CD4-positive, alpha-beta memory T cell (primary cell): Measurements from ENCODE around the gene REC8. TPM values are rescaled to one million over a fixed set of nuclear protein-coding genes. Genes with fewer than 3 reads are reported as not detected.
"Not testable (repeated sequence)": the region's sequence is repeated elsewhere in the genome, so short reads cannot be mapped to it uniquely, and the experiment has no call there.

Experiments
- CTCF ChIA-PET: fragments of 350-600 bp; sonication (Branson Sonifier 250); formaldehyde crosslinking; loops from one replicate; lab custom pipeline; 2021; ENCODE audit warnings: inconsistent platforms; ENCODE audit not compliant: partially characterized antibody; lab: Charles Lee
- POLR2A ChIA-PET: fragments of 350-600 bp; sonication (Branson Sonifier 250); formaldehyde crosslinking; loops from one replicate; lab custom pipeline; 2021; ENCODE audit not compliant: partially characterized antibody; lab: Charles Lee
- DNase-seq, 5 donors: peaks; one replicate each; pipeline versions ENCODE4 v3.0.0 to v3.0.0-alpha.2; 2020 to 2022; ENCODE audit warnings: mixed read lengths in 1 of 5
- H3K27ac ChIP-seq: one replicate; pipeline ENCODE4 v1.7.0; 2013; ENCODE audit warnings: low read depth, low read length
- H3K27me3 ChIP-seq: 2 replicates; pipeline ENCODE4 v1.7.0; 2013; ENCODE audit warnings: mild to moderate bottlenecking, low read length, moderate library complexity; ENCODE audit not compliant: insufficient read depth
- H3K36me3 ChIP-seq: 2 replicates; pipeline ENCODE4 v1.7.0; 2013; ENCODE audit warnings: mild to moderate bottlenecking, low read length, moderate library complexity; ENCODE audit not compliant: insufficient read depth
- H3K4me1 ChIP-seq: 2 replicates; pipeline ENCODE4 v1.7.0; 2013; ENCODE audit warnings: mild to moderate bottlenecking, low read length, moderate library complexity; ENCODE audit not compliant: insufficient read depth
- H3K4me3 ChIP-seq, 2 donors: one replicate each; pipeline ENCODE4 v1.7.0; 2013; ENCODE audit warnings: low read length in 2 of 2, mild to moderate bottlenecking in 1 of 2
- H3K9me3 ChIP-seq, 2 donors: one replicate each; pipeline ENCODE4 v1.7.0; 2013; ENCODE audit warnings: low read length in 2 of 2, control low read depth in 1 of 2; ENCODE audit not compliant: control insufficient read depth in 1 of 2
- H3K27ac Mint-ChIP-seq, 7 donors: one replicate each; pipeline ENCODE4 v1.8.0; 2020 to 2021; ENCODE audit warnings: mixed read lengths in 7 of 7, mild to moderate bottlenecking in 6 of 7, inconsistent platforms in 3 of 7, moderate library complexity in 3 of 7
- H3K27me3 Mint-ChIP-seq, 2 donors: one replicate each; pipeline ENCODE4 v1.8.0; 2020 to 2021; ENCODE audit warnings: mixed read lengths in 2 of 2
- H3K36me3 Mint-ChIP-seq, 2 donors: one replicate each; pipeline ENCODE4 v1.8.0; 2020 to 2021; ENCODE audit warnings: mixed read lengths in 2 of 2, inconsistent platforms in 1 of 2, mild to moderate bottlenecking in 1 of 2
- H3K4me1 Mint-ChIP-seq, 4 donors: one replicate each; pipeline ENCODE4 v1.8.0; 2020 to 2021; ENCODE audit warnings: mixed read lengths in 4 of 4, mild to moderate bottlenecking in 1 of 4
- H3K4me3 Mint-ChIP-seq, 8 donors: one replicate each; pipeline ENCODE4 v1.8.0; 2020 to 2021; ENCODE audit warnings: mixed read lengths in 8 of 8, mild to moderate bottlenecking in 7 of 8, moderate library complexity in 6 of 8, inconsistent platforms in 3 of 8
- H3K9me3 Mint-ChIP-seq, 8 donors: one replicate each; pipeline ENCODE4 v1.8.0; 2020 to 2021; ENCODE audit warnings: mixed read lengths in 8 of 8, mild to moderate bottlenecking in 5 of 8, inconsistent platforms in 3 of 8, moderate library complexity in 1 of 8
- intact Hi-C: fragments of 100-400 bp; cut with micrococcal nuclease; formaldehyde crosslinking; loops from one replicate; pipeline ENCODE4 v1.15.1; 2023
- microRNA-seq: library from miRNA; unstranded; fragments of <30 nt; microRNA quantifications from one replicate; pipeline ENCODE4 v1.2.0, GENCODE V29; 2021; ENCODE audit warnings: borderline replicate concordance, borderline number of aligned reads, borderline microRNAs expressed, mixed read lengths
- polyA plus RNA-seq, 2 donors: library from polyadenylated mRNA; unstranded; fragments of 300-500 nt; fragmentation: Illumina TruSeq; gene quantifications; one replicate each; pipeline ENCODE4 v1.2.3, GENCODE V29; 2021
- total RNA-seq, 2 experiments: library from RNA; stranded (reverse); gene quantifications; one replicate each; pipeline ENCODE4 v1.2.3, GENCODE V29; 2021

REC8 gene
- total and polyA plus RNA-seq, 4 experiments from 2014 or later: 2.8 to 30.5 (median 18.8) TPM

DNA sequence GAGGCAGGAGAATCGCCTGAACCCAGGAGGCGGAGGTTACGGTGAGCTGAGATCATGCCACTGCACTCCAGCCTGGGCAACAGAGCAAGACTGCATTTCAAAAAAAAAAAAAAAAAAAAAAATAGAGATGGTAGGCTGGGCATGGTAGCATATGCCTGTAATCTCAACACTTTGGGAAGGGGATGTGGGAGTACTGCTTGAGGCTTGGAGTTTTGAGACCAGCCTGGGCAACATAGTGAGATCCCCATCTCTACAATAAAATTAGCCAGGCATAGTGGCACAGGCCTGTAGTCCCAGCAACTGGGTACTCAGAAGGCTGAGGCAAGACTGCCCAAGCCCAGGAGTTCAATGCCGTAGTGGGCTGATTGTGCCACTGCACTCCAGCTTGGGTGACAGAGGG lies 51.1 kb downstream of the REC8 start:
- Mint-ChIP-seq H3K4me1 (peaks cover 13 to 29% (median 19%) of the 10 kb centered on the region in 4 donors), H3K36me3 (peaks cover 9 to 16% of the 10 kb centered on the region in 2 donors)
- H3K4me3 Mint-ChIP-seq, CTCF ChIA-PET, H3K27ac ChIP-seq, H3K9me3 Mint-ChIP-seq, H3K4me3 ChIP-seq, H3K27ac Mint-ChIP-seq, H3K9me3 ChIP-seq, H3K27me3 Mint-ChIP-seq, H3K27me3 ChIP-seq, H3K4me1 ChIP-seq, intact Hi-C loops, H3K36me3 ChIP-seq, DNase-seq: not testable (repeated sequence)
- POLR2A ChIA-PET: interaction anchor here (0.9 to 1.2 kb wide), 2 partner anchors 9 to 10 kb away, joined by 3 to 4 read pairs; partner anchors contain the start of genes CHMP4A and GMPR2

GRCh38 chr14:24224618-24225071 lies 52.8 kb downstream of the REC8 start:
- POLR2A ChIA-PET: interaction anchor here (1.9 to 2.1 kb wide), 2 partner anchors 9 to 17 kb away, joined by 7 to 8 read pairs; partner anchors contain the start of genes MDP1 and TINF2
- Histone ChIP-seq H3K27me3 (no peaks in the 10 kb centered on the region), H3K36me3 (peaks cover 8% of the 10 kb centered on the region), H3K4me1 (peaks cover 10% of the 10 kb centered on the region), H3K9me3 (no peaks in the 10 kb centered on the region), H3K4me3 (no peak overlapping the region), H3K27ac (no peak overlapping the region)
- DNase-seq: no peak
- no peak overlapping the region for H3K4me3 Mint-ChIP-seq
- peaks cover 5 to 16% of the 10 kb centered on the region in 2 donors for H3K36me3 Mint-ChIP-seq
- no peaks in the 10 kb centered on the region for H3K27me3 Mint-ChIP-seq
- CTCF ChIA-PET: interaction anchor here (2.2 kb wide), 1 partner anchor 9 kb away, joined by 10 read pairs; the partner anchor contains the start of gene MDP1
- no peaks in the 10 kb centered on the region for H3K9me3 Mint-ChIP-seq
- peaks cover 13 to 37% (median 16%) of the 10 kb centered on the region in 4 donors for H3K4me1 Mint-ChIP-seq
- peak overlapping the region in 4 of 7 donors; percentile 5 to 32 (median 22) for H3K27ac Mint-ChIP-seq
- intact Hi-C loops: no loop called here

- peaks cover 8% of the 10 kb centered on the region for H3K36me3 ChIP-seq
- H3K27ac ChIP-seq: no peak overlapping the region
- H3K9me3 Mint-ChIP-seq: no peaks in the 10 kb centered on the region
- peak overlapping the region in 2 of 7 donors; percentile 6 to 20 for H3K27ac Mint-ChIP-seq
- CTCF ChIA-PET: interaction anchor here (1.4 to 2.7 kb wide), 4 partner anchors 16 to 107 kb away, joined by 3 to 16 read pairs (median 9); partner anchors contain the start of genes CIDEB, IRF9 and TINF2
- H3K4me3 ChIP-seq: no peak overlapping the region
- peaks cover 5 to 17% of the 10 kb centered on the region in 2 donors for H3K36me3 Mint-ChIP-seq
- POLR2A ChIA-PET: interaction anchor here (1.5 kb wide), 1 partner anchor 11 kb away, joined by 6 read pairs; the partner anchor contains the start of gene MDP1
- H3K4me1 Mint-ChIP-seq: peaks cover 16 to 44% (median 21%) of the 10 kb centered on the region in 4 donors
- intact Hi-C loops: no loop called here
- peak overlapping the region in 1 of 8 donors; percentile 1 for H3K4me3 Mint-ChIP-seq
- no peak for DNase-seq
- no peaks in the 10 kb centered on the region for H3K9me3 ChIP-seq
- H3K27me3 ChIP-seq: no peaks in the 10 kb centered on the region
- peaks cover 19% of the 10 kb centered on the region for H3K4me1 ChIP-seq
- no peaks in the 10 kb centered on the region for H3K27me3 Mint-ChIP-seq
Measured at GRCh38 chr14:24226473-24226872, 54.6 kb downstream of the REC8 start.

- no peak for DNase-seq
- Histone ChIP-seq H3K36me3 (peaks cover 8% of the 10 kb centered on the region), H3K4me1 (peaks cover 36% of the 10 kb centered on the region), H3K9me3 (no peaks in the 10 kb centered on the region), H3K4me3 (no peak overlapping the region), H3K27ac (no peak overlapping the region), H3K27me3 (no peaks in the 10 kb centered on the region)
- Mint-ChIP-seq H3K27me3 (no peaks in the 10 kb centered on the region), H3K36me3 (peaks cover 5 to 31% of the 10 kb centered on the region in 2 donors), H3K4me1 (peaks cover 29 to 65% (median 38%) of the 10 kb centered on the region in 4 donors), H3K27ac (peak overlapping the region in 3 of 7 donors; percentile 19 to 60 (median 57)), H3K4me3 (no peak overlapping the region), H3K9me3 (no peaks in the 10 kb centered on the region)
- ChIA-PET CTCF (interaction anchor here (0.9 to 2.7 kb wide), 7 partner anchors 9 to 104 kb away, joined by 3 to 16 read pairs (median 9); partner anchors contain the start of genes CIDEB, MDP1 and TINF2), POLR2A (interaction anchor here (0.6 to 2.4 kb wide), 2 partner anchors 10 to 15 kb away, joined by 3 to 6 read pairs; partner anchors contain the start of gene CHMP4A)
- intact Hi-C loops: no loop called here
Measured at GRCh38 chr14:24228902-24229301, 57.0 kb downstream of the REC8 start.

Small RNA genes lying within 50 kb of the gene (microRNA-seq; reads per million reads assigned to microRNA genes)
- not detected for gene MIR7703

Other genes starting within 250 kb of the REC8 start
Only the 30 nearest of the 32 such genes appear.
- gene DHRS4L2, start 183.2 kb upstream of the REC8 start, total RNA-seq: 10 to 100 TPM; 13.3 to 16.8 TPM
- 10 to 100 TPM; 18.6 to 19.6 TPM for gene DHRS4L2, start 183.2 kb upstream of the REC8 start, polyA plus RNA-seq
- gene CARMIL3, start 120.1 kb upstream of the REC8 start, total RNA-seq: under 1 TPM; 0.15 to 0.22 TPM
- gene CARMIL3, start 120.1 kb upstream of the REC8 start, polyA plus RNA-seq: not detected
- not detected for gene CPNE6, start 100.5 kb upstream of the REC8 start, total RNA-seq
- gene CPNE6, start 100.5 kb upstream of the REC8 start, polyA plus RNA-seq: under 1 TPM in 1 of 2 donors, not detected in 1; 0.04 TPM
- gene PCK2, start 77.8 kb upstream of the REC8 start, total RNA-seq: 10 to 100 TPM; 18.3 to 21.4 TPM
- gene PCK2, start 77.8 kb upstream of the REC8 start, polyA plus RNA-seq: 10 to 100 TPM; 11.0 to 15.5 TPM
- gene DCAF11, start 57.3 kb upstream of the REC8 start, total RNA-seq: 10 to 100 TPM; 71.5 to 75.8 TPM
- 10 to 100 TPM; 75.1 to 93.4 TPM for gene DCAF11, start 57.3 kb upstream of the REC8 start, polyA plus RNA-seq
- 1 to 10 TPM; 2.9 to 4.5 TPM for gene NRL, start 57.1 kb upstream of the REC8 start, total RNA-seq
- gene NRL, start 57.1 kb upstream of the REC8 start, polyA plus RNA-seq: 1 to 10 TPM; 1.4 to 1.6 TPM
- 1 to 10 TPM; 3.2 to 4.2 TPM for gene FITM1, start 41.4 kb upstream of the REC8 start, total RNA-seq
- under 1 TPM; 0.69 to 0.81 TPM for gene FITM1, start 41.4 kb upstream of the REC8 start, polyA plus RNA-seq
- gene PSME1, start 35.9 kb upstream of the REC8 start, total RNA-seq: 100 to 1,000 TPM; 257 to 273 TPM
- 1,000 to 10,000 TPM in 1 of 2 donors, 100 to 1,000 TPM in 1; 976 to 1,008 TPM for gene PSME1, start 35.9 kb upstream of the REC8 start, polyA plus RNA-seq
- gene EMC9, start 30.5 kb upstream of the REC8 start, total RNA-seq: 10 to 100 TPM; 33.0 to 33.9 TPM
- gene EMC9, start 30.5 kb upstream of the REC8 start, polyA plus RNA-seq: 10 to 100 TPM; 11.4 to 13.6 TPM
- 100 to 1,000 TPM; 143 to 150 TPM for gene PSME2, start 25.5 kb upstream of the REC8 start, total RNA-seq
- 100 to 1,000 TPM; 511 to 815 TPM for gene PSME2, start 25.5 kb upstream of the REC8 start, polyA plus RNA-seq
- 100 to 1,000 TPM; 108 to 113 TPM for gene RNF31, start 24.6 kb upstream of the REC8 start, total RNA-seq
- gene RNF31, start 24.6 kb upstream of the REC8 start, polyA plus RNA-seq: 10 to 100 TPM; 44.3 to 75.7 TPM
- 100 to 1,000 TPM; 154 to 157 TPM for gene IRF9, start 10.8 kb upstream of the REC8 start, total RNA-seq
- gene IRF9, start 10.8 kb upstream of the REC8 start, polyA plus RNA-seq: 100 to 1,000 TPM in 1 of 2 donors, 10 to 100 TPM in 1; 59.3 to 121 TPM
- 10 to 100 TPM; 22.4 to 30.2 TPM for gene IPO4, start 16.7 kb downstream of the REC8 start, total RNA-seq
- gene IPO4, start 16.7 kb downstream of the REC8 start, polyA plus RNA-seq: 10 to 100 TPM; 19.8 to 20.2 TPM
- 10 to 100 TPM; 24.1 to 26.3 TPM for gene TM9SF1, start 23.4 kb downstream of the REC8 start, total RNA-seq
- gene TM9SF1, start 23.4 kb downstream of the REC8 start, polyA plus RNA-seq: 10 to 100 TPM; 38.4 to 40.6 TPM
- 1 to 10 TPM; 1.2 to 1.9 TPM for gene TSSK4, start 33.6 kb downstream of the REC8 start, total RNA-seq
- 1 to 10 TPM in 1 of 2 donors, under 1 TPM in 1; 0.47 to 1.3 TPM for gene TSSK4, start 33.6 kb downstream of the REC8 start, polyA plus RNA-seq
- gene CHMP4A, start 41.4 kb downstream of the REC8 start, total RNA-seq: 100 to 1,000 TPM in 1 of 2 experiments, 10 to 100 TPM in 1; 99.3 to 101 TPM
- 100 to 1,000 TPM; 164 to 194 TPM for gene CHMP4A, start 41.4 kb downstream of the REC8 start, polyA plus RNA-seq
- 10 to 100 TPM; 12.5 to 15.3 TPM for gene MDP1, start 44.0 kb downstream of the REC8 start, total RNA-seq
- gene MDP1, start 44.0 kb downstream of the REC8 start, polyA plus RNA-seq: 10 to 100 TPM; 27.3 to 28.1 TPM
- 100 to 1,000 TPM; 116 to 127 TPM for gene NEDD8, start 60.3 kb downstream of the REC8 start, total RNA-seq
- gene NEDD8, start 60.3 kb downstream of the REC8 start, polyA plus RNA-seq: 100 to 1,000 TPM; 351 to 425 TPM
- gene GMPR2, start 60.8 kb downstream of the REC8 start, total RNA-seq: 10 to 100 TPM; 91.0 to 95.8 TPM
- gene GMPR2, start 60.8 kb downstream of the REC8 start, polyA plus RNA-seq: 100 to 1,000 TPM; 103 to 116 TPM
- 100 to 1,000 TPM; 131 to 132 TPM for gene TINF2, start 70.5 kb downstream of the REC8 start, total RNA-seq
- gene TINF2, start 70.5 kb downstream of the REC8 start, polyA plus RNA-seq: 100 to 1,000 TPM; 151 to 169 TPM
- gene TGM1, start 91.1 kb downstream of the REC8 start, total RNA-seq: 10 to 100 TPM; 11.0 to 16.1 TPM
- under 1 TPM; 0.11 to 0.12 TPM for gene TGM1, start 91.1 kb downstream of the REC8 start, polyA plus RNA-seq
- 10 to 100 TPM; 55.6 to 62.5 TPM for gene RABGGTA, start 99.5 kb downstream of the REC8 start, total RNA-seq
- gene RABGGTA, start 99.5 kb downstream of the REC8 start, polyA plus RNA-seq: 10 to 100 TPM; 22.9 to 32.5 TPM
- gene DHRS1, start 127.7 kb downstream of the REC8 start, total RNA-seq: 10 to 100 TPM; 37.6 to 38.6 TPM
- gene DHRS1, start 127.7 kb downstream of the REC8 start, polyA plus RNA-seq: 10 to 100 TPM; 31.4 to 32.9 TPM
- gene NOP9, start 127.8 kb downstream of the REC8 start, total RNA-seq: 10 to 100 TPM; 23.1 to 28.1 TPM
- 1 to 10 TPM in 1 of 2 donors, under 1 TPM in 1; 0.83 to 1.6 TPM for gene NOP9, start 127.8 kb downstream of the REC8 start, polyA plus RNA-seq
- 10 to 100 TPM; 22.3 to 26.0 TPM for gene CIDEB, start 135.9 kb downstream of the REC8 start, total RNA-seq
- gene CIDEB, start 135.9 kb downstream of the REC8 start, polyA plus RNA-seq: 10 to 100 TPM; 17.2 to 24.3 TPM
- gene LTB4R2, start 138.1 kb downstream of the REC8 start, total RNA-seq: 10 to 100 TPM; 18.0 to 18.8 TPM
- 1 to 10 TPM; 2.3 to 3.2 TPM for gene LTB4R2, start 138.1 kb downstream of the REC8 start, polyA plus RNA-seq
- 10 to 100 TPM; 19.5 to 20.0 TPM for gene LTB4R, start 139.4 kb downstream of the REC8 start, total RNA-seq
- 10 to 100 TPM in 1 of 2 donors, 1 to 10 TPM in 1; 9.6 to 10.6 TPM for gene LTB4R, start 139.4 kb downstream of the REC8 start, polyA plus RNA-seq
- gene ADCY4, start 163.0 kb downstream of the REC8 start, total RNA-seq: 1 to 10 TPM; 7.1 to 8.1 TPM
- gene ADCY4, start 163.0 kb downstream of the REC8 start, polyA plus RNA-seq: under 1 TPM; 0.48 to 0.62 TPM
- 10 to 100 TPM; 63.0 to 63.5 TPM for gene RIPK3, start 167.9 kb downstream of the REC8 start, total RNA-seq
- 10 to 100 TPM in 1 of 2 donors, 1 to 10 TPM in 1; 6.2 to 16.7 TPM for gene RIPK3, start 167.9 kb downstream of the REC8 start, polyA plus RNA-seq
- not detected for gene NFATC4, start 196.1 kb downstream of the REC8 start, total RNA-seq
- not detected for gene NFATC4, start 196.1 kb downstream of the REC8 start, polyA plus RNA-seq